ENCODE measurements around the gene FSTL4.
A peak's percentile ranks its signal among the peaks of the same experiment; 100 is the strongest.

Gene FSTL4

GRCh38 chr5:133314086-133314485 lies 298.3 kb downstream of the FSTL4 start:
- peak in 1 of 2 experiments; percentile 17 for DNase-seq

GRCh38 chr5:133311176-133311575 lies 301.2 kb downstream of the FSTL4 start:
- no peak for DNase-seq

DNA sequence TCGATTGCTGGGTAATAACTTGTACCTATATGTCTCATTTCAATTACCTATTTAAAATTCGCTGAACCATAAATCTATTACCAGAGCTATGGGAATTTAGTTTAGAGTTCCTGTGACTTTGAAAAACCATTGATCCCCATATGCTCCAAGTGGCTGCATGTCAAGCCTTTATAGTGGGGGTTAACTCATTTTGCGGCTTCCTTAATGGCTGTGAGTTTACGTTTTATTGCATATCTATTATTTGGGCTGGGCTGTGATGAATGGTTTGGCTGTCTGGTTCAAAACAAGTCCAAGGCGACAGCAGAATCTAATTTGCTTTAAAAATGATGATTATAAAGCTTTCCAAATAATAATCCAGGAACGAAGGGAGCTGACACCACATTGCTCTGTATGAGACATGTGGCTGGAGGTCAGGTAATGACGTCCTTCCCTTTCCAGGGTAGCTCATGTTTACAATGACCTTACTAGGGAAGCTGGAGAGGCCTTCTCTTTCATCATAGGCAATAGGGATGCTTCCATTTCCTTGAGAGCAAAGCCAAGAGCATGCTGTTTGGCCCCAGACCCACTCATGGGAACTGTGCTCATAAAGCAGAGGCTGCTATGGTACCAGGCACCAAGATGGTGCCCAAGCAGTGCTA lies 302.2 kb downstream of the FSTL4 start:
- DNase-seq, result no peak

GRCh38 chr5:133309166-133309795 lies 303.1 kb downstream of the FSTL4 start:
- no peak for DNase-seq

GRCh38 chr5:133307275-133307674 lies 305.1 kb downstream of the FSTL4 start:
- no peak for DNase-seq

DNA sequence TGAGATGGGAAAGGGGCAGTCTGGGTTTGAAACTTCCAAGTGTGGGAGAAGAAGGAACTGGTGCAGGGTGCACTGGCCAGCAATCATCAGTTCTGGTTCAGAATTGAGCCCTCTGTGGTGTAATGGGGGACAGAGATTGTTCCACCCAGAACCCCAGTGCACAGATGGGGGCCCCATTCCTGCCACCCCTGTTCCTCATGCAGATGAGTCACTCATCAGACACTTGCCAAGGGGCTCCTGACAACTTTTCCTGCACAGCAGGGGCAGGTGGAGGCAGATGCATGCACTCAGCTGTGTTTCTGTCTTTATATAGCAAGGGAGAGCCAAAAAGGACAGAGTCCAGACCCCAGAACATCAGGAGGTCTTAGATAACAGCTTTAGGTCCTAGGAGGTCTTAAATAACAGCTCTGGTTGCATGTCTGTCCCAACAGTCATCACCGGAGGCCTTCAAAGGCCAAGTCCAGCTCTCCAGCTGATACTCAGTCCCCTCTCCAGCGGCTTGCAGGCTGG lies 307.6 kb downstream of the FSTL4 start:
- no peak for DNase-seq

- no peak for DNase-seq
Measured at GRCh38 chr5:133304178-133304577, 308.2 kb downstream of the FSTL4 start.

DNA sequence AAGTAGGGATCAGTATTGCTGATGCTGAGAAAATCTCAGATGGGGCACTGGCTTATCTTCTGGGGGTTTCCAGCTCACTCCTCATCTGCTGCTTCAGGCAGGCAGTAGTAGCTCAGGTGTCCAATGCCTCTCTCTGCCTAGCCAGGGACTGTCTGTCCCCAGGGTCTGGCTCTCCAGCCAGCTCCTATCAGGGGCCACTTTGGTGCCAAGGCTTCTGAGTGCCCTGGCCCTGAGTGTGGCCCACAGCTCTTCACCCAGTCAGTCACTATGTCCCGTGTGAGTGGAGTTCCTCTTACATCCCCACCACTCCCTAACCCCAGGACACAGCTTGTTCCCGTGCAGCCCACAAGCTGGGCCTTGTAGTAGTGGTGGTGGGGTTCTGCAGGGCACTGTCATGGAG lies 309.0 kb downstream of the FSTL4 start:
- DNase-seq, result no peak

GRCh38 chr5:133299728-133300127 lies 312.6 kb downstream of the FSTL4 start:
- no peak for DNase-seq

- no peak for DNase-seq
Measured at GRCh38 chr5:133299021-133299420, 313.3 kb downstream of the FSTL4 start.

GRCh38 chr5:133298447-133298846 lies 313.9 kb downstream of the FSTL4 start:
- DNase-seq, result no peak

DNA sequence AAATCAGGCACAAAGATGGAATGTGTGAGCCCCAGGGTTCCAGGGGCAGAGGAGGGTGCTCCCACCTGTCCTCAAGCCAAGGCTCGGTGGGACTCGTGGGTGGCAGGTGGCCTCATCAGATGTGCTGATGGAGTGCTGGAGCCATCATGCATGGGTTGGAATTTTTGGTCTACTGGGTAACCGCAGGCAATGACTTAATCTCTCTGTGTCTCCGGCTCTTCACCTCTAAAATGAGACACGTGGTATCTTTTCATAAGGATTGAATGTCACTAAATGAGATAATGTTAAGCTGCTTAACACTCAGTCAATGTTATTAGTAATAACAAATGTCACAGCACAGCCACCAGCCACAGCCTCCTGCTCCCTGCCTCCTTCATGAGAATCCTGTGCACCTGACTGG lies 315.0 kb downstream of the FSTL4 start:
- no peak for DNase-seq

GRCh38 chr5:133296624-133297023 lies 315.7 kb downstream of the FSTL4 start:
- DNase-seq, result no peak

GRCh38 chr5:133295520-133295919 lies 316.8 kb downstream of the FSTL4 start:
- no peak for DNase-seq

DNA sequence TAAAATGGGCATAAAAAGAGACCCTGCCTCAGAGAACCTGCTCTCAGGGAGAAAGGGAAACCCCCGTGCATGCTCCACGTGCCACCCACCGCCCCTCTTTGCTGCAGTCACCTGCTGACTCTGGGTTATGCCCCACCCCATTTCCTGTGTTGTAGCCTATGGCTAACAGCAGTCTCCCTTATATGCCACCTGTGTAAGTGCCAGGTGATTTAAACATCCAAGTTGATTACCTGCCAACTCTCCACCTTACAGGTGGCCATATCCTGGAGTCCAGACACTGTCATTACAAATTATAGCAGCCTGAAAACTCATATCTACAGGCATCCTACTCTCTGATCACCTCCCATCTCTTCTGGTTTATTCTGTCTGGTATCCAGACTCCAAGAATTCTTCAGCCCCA lies 318.0 kb downstream of the FSTL4 start:
- DNase-seq, result peak; percentile 45 to 86

- peak; percentile 42 to 68 for DNase-seq
Measured at GRCh38 chr5:133293960-133294359, 318.4 kb downstream of the FSTL4 start.

GRCh38 chr5:133292300-133292699 lies 320.0 kb downstream of the FSTL4 start:
- no peak for DNase-seq

GRCh38 chr5:133291524-133291923 lies 320.8 kb downstream of the FSTL4 start:
- no peak for DNase-seq

DNA sequence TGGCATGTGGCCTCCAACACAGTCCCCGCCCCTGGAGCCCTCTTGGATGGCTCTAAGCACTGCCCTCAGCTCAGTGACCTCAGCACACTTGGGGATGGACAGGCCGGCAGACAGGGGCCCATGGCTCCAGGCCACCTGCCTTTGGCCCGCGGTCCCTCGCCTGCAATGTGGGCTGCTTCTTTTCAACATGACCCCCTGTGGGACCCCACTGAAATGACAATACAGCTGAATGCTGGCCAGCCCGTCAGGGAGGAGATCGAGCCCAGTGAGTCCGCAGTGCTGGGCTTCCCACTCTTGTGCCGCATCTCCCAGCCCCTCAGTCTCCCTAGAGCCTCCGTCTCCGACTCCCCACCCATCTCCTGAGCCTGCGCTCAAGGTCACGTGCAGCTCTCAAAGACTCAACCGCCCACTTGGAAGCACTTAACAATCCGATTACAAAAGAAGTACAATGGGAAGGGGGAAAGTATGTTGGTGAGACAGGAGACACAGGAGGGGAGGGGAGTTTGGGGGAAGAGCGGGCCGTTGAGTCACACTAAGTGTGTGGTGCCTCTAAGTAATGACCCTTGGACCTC lies 321.6 kb downstream of the FSTL4 start:
- DNase-seq, result no peak

DNA sequence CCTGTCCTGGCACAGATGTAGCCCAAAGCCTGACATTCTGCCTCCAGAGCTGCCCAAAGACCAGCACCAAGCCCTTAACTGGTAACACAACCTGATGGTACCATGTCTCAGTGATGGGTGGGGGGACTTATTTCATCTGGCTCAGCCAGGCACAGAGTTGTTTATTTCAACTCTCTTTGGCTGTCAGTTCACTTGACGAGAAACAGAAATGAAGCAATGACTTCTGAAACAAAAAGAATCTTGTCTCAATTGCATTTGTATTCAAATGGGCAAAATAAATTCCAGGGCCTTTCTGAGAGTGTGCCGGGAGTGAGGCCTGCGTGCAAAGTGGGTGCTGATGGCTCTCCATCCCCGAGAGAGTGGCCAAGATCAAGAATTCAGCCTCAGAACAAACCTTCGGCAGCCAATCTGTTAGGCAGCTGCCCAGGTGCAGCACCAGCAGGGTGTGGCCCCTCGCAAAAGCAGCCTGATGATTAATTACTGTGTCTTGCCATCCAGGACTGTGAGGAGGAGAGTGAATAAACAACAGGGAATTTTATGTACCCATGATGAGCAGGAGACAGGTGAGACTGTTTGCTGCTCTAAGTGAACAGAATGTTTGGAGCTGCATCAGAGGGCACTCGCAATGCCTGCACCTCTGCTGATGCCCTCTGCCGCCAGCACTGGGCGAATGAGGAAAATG lies 322.5 kb downstream of the FSTL4 start:
- DNase-seq, result peak in 1 of 2 experiments; percentile 39

GRCh38 chr5:133287500-133287899 lies 324.8 kb downstream of the FSTL4 start:
- DNase-seq, result peak in 1 of 2 experiments; percentile 1

GRCh38 chr5:133286483-133286882 lies 325.9 kb downstream of the FSTL4 start:
- DNase-seq, result no peak

GRCh38 chr5:133285583-133286021 lies 326.7 kb downstream of the FSTL4 start:
- DNase-seq, result no peak

DNA sequence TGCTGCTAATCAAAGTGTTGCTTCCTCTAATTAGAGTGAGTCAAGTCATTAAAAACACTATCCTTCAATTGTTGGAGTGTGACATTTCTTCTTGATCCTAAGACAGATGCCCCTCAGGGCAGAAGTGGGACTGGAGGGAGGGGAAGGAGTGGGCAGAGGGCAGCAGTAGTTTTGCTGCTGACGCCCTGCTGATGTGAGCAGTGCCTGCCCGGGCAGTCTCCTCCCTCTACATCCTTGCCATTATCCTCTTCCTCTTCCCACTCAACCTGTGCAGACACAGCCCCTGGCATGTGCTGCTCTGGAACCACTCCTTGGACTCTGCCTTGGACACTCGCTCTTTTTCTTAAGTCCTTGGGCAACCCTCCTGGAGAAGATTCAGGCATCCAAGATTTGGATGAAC lies 328.0 kb downstream of the FSTL4 start:
- DNase-seq, result no peak

Measured in NCI-H2081 (cell line).